Neural cell (in vitro differentiated cells): ENCODE results near the gene PLA2G4E.

Experiments used
- CTCF ChIP-seq: fragments of 450-650 bp; IDR thresholded peaks from 2 replicates; pipeline ENCODE4 v1.5.1; 2014; ENCODE audit warnings: antibody characterized with exemption, mild to moderate bottlenecking, moderate library complexity; ENCODE audit not compliant: poor library complexity, severe bottlenecking
- EZH2 ChIP-seq: fragments of 200-600, 300-800 bp; shearing (Covaris generic), sonication (generic); IDR thresholded peaks from 2 replicates; pipeline ENCODE4 v1.6.1; 2014; ENCODE audit warnings: antibody characterized with exemption, low read length, borderline replicate concordance, mild to moderate bottlenecking; ENCODE audit not compliant: insufficient read depth, poor library complexity, severe bottlenecking
- POLR2AphosphoS5 ChIP-seq: IDR thresholded peaks from 2 replicates; pipeline ENCODE4 v1.6.1; 2012

DNA sequence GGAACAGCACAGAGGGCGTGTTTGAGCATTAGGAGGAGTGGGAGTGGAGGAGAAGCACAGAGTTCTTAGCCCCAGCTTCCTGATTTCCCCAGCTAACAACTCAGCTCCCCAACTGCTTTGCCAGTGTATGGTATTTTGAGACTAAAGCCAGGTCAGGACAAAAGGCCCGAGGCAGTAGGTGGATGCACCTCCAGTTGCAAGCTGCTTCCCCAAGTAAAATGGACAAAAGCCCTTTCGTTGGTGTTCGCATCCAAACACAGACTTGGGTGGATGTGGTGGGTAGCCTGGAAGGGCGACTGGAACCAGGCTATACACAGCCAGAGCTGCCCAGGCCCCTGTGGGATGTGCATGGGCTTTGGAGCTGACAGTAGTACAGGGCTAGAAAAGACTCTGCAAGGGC is 36.2 kb downstream of the PLA2G4E start:
- TF ChIP-seq CTCF, result no peak
- no peak for TF ChIP-seq POLR2AphosphoS5
- no peak for TF ChIP-seq EZH2
